ENCODE measurements around the gene PCNP.
"Not testable (repeated sequence)": the region's sequence is repeated elsewhere in the genome, so short reads cannot be mapped to it uniquely, and the experiment has no call there.

PCNP gene

DNA sequence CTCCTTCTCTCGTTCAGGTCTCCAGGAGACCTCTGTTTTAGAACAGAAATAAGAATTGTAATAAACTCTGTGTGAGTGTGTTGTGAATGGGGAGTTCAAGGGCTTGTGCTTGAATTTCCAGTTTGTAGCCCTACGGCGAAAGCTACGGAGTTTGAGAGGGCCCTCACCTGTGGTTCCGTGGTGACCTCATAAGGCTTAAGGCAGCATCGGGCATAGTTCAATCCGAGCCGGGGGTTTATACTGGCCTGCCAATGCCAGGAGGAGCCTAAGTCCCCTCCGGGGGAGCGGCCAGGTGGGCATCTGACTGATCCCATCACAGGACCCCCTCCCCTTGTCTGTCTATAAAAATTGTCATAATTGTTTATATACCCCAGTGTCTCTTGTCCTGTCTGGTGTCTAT, 59.2 kb downstream of the PCNP start:
- no peak for DNase-seq (ENCODE audit: low read depth)

DNA sequence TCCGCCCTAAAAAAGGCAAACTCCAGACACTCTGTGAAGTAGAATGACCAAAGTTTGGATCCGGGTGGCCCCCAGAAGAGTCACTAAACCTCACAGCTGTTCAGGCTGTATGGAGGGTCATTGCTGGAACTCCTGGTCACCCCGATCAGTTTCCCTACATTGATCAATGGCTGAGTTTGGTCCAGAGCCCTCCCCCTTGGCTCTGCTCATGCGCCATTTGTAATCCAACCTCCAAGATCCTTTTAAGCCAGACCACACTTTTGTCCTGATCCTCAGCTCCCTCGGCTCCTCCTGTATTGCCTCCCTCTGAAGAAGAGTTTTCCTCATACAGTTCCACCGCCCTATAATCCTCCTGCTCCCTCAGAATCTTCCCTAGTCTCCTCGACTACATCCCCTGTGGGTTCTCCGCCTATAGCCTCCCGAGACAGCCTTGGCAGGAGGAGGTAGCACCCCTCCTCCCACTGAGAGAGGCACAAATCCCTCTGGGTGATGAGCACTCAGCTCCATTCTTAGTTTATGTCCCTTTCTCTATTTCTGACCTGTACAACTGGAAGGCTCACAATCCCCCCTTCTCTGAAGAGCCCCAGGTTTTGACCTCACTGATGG, 60.7 kb downstream of the PCNP start:
- DNase-seq (ENCODE audit: low read depth) = no peak

DNA sequence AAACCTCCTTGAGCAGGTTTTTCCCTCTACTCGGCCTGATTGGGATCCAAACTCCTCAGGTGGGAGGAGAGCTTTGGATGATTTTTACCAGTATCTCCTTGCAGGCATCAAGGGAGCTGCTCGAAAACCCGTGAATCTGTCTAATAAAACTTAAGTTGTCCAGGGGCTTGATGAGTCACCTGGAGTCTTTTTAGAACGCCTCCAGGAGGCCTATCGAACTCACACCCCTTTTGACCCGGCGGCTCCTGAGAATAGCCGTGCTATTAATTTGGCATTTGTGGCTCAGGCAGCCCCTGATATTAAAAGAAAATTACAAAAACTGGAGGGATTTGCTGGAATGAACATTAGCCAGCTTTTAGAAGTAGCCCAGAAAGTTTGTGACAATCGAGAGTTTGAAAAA, 61.4 kb downstream of the PCNP start:
- DNase-seq (ENCODE audit: low read depth) = no peak

DNA sequence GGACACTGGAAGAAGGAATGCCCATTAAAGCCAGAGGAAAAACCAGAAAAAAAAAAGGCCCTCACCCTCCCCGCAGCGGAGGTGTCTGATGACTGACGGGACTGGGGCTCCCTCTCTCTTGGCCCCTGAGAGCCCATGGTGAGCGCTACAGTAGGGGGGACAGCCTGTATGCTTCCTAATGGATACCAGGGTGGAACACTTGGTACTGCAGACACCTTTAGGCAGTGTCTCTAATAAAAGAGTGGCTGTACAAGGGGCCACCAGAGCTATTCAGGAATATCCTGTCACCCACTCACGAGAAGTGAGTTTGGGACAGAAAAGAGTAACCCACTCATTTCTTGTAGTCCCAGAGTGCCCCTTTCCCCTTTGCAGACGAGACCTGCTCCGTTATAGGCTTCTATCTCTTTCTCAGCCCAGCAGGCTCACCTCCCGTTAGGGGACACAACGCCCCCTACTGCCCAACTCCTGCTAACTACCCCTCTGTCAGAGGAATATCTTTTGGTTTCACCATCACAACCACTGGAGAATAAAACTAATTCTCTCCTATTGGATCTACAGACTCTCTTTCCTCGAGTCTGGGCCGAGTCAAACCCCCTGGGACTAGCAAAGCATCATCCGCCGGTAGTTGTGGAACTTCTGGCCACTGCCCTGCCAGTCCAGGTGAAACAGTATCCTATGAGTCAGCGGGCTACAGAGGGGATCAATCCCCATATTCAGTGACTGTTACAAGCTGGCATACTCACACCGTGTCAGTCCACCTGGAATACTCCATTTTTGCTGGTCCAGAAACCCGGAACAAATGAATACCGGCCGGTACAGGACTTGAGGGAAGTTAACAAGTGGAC, 62.2 kb downstream of the PCNP start:
- peak; percentile 51 for DNase-seq (ENCODE audit: low read depth)

DNA sequence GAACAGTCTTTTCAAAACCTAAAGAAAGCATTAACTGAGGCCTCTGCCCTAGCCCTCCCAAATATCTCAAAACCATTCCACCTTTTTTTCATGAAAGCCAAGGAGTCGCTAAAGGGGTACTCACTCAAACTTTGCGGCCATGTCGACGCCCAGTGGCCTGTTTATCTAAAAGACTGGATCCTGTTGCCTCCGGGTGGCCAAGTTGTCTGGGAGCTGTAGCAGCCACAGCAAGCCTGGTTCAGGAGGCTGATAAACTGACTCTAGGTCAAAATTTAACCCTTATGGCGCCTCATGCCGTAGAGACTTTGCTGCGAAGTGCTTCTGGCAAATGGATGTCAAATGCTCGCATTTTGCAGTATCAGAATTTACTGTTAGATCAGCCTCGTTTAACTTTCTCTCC, 63.5 kb downstream of the PCNP start:
- DNase-seq (ENCODE audit: low read depth) = no peak

DNA sequence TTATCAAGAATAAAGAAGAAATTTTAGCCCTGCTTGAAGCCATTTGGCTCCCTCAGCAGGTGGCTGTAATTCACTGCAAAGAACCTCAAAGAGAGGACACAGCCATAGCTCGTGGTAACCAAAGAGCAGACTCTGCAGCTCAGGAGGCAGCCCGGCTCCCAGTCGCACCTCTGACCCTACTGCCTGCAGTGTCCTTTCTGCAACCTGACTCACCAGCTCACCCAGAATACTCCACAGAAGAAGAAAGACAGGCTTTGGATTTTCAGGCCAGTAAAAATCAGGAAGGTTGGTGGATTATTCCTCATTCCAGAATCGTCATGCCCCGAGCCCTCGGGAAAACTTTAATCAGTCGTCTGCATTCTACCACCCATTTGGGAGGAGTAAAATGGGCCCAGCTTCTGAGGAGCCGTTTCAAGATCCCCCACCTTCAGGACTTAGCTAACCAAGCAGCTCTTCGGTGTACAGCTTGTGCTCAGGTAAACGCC, 64.3 kb downstream of the PCNP start:
- DNase-seq (ENCODE audit: low read depth) = no peak

DNA sequence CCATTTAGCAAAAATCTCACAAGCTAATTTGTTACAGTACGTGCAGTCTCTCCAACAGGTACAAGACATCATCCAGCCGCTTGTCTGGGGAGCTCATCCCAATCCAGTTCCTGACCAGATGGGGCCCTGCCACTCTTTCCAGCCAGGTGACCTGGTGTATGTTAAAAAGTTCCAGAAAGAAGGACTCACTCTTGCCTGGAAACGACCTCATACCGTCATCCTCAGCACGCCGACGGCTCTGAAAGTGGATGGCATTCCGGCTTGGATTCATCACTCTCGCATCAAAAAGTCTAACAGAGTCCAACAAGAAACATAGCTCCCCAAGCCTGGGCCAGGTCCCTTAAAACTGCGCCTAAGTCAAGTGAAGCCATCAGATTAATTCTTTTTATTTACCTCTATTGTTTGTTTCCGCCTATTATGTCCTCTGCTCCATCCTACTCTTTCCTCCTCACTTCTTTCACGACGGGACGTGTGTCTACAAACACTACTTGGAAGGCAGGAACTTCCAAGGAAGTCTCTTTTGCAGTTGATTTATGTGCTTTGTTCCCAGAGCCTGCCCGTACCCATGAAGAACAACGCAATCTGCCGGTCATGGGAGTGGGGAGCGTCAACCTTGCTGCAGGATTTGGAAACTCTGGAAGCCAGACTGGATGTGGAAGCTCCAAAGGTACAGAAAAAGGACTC, 65.4 kb downstream of the PCNP start:
- DNase-seq (ENCODE audit: low read depth) = no peak

DNA sequence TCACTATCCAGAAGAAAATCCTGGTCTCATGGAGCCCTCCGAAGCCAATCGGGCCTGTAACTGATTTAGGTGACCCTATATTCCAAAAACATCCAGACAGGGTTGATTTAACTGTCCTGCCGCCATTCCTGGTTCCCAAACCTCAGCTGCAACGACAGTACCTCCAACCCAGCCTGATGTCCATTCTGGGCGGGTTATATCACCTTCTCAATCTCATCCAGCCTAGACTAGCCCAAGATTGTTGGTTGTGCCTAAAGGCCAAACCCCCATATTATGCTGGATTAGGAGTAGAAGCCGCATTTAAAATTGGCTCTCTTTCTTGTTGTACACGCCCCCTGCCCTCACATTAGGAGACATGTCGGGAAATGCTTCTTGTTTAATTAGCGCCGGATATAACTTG, 66.3 kb downstream of the PCNP start:
- DNase-seq (ENCODE audit: low read depth) = no peak

DNA sequence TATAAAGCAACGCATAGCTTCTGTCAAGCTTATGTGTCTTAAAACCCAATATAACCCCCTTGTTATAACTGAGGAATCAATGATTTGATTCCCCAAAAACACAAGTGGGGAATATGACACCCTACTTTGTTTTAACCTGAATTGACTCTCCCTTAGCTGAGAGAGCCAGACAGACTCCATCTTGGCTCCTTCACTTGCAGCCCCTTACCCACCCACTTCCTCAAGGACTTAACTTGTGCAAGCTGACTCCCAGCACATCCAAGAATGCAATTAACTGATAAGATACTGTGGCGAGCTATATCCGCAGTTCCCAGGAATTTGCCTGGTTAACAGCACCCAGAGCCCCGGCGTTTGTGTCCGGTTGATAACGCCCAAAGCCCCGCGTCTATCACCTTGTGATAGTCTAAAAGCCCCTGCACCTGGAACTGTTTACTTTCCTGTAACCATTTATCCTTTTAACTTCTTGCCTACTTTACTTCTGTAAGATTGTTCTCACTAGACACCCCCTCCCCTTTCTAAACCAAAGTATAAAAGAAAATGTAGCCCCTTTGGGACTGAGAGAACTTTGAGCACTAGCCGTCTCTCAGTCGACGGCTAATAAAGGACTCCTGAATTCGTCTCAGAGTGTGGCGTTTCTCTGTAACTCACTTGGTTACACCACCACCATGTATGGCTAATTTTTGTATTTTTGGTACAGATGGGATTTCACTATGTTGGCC, 67.6 kb downstream of the PCNP start:
- DNase-seq (ENCODE audit: low read depth) = not testable (repeated sequence)

DNA sequence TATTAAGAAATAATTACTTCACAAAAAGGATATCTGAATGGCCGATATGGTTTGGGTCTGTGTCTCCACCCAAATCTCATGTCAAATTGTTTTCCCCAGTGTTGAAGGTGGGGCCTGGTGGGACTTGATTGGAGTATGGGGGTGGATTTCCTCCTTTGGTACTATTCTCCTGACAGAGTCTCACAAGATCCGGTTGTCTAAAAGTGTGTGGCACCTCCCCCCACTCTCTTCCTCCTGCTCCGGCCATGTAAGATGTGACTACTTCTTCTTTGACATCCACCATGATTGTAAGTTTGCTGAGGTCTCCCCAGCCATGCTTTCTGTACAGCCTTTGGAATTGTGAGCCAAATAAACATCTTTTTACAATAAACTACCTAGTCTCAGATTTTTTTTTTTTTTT, 68.5 kb downstream of the PCNP start:
- DNase-seq (ENCODE audit: low read depth) = no peak

DNA sequence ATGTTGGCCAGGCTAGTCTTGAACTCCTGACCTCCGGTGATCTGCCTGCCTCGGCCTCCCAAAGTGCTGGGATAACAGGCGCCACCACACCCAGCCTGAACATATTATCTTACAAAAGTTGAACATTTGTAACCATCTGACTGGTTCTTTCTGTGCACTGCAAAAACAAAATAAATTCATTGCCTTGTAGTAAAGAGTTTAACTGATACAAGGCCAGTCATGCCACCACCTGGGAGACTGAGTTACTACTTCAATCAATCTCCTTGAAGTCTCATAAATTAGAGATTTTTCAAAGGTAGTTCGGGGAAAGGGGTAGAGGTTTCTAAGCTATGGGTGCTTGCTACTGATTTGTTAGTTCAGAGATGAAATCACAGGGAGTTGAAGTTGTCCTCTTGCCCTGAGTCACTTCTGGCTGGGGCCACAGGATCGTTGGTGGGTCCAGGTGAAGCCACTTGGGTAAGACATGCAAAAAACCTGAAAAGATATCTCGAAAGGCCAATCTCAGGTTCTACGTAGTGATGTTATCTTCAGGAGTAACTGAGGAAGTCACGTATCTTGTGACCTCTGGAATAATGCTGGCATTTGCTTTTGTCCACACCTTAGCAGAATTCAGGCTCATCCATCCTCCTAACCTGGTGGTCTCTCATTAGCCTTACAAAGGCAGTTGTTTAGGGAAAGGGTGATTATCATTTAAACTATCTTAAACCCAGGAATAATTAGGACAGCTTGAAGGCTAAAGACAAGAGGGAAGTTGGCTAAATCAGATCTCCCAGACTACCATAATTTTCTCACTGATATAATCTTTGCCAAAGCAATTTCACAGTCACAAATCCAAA, 69.2 kb downstream of the PCNP start:
- no peak for DNase-seq (ENCODE audit: low read depth)
